ENCODE data around the gene DVL1.

DNA sequence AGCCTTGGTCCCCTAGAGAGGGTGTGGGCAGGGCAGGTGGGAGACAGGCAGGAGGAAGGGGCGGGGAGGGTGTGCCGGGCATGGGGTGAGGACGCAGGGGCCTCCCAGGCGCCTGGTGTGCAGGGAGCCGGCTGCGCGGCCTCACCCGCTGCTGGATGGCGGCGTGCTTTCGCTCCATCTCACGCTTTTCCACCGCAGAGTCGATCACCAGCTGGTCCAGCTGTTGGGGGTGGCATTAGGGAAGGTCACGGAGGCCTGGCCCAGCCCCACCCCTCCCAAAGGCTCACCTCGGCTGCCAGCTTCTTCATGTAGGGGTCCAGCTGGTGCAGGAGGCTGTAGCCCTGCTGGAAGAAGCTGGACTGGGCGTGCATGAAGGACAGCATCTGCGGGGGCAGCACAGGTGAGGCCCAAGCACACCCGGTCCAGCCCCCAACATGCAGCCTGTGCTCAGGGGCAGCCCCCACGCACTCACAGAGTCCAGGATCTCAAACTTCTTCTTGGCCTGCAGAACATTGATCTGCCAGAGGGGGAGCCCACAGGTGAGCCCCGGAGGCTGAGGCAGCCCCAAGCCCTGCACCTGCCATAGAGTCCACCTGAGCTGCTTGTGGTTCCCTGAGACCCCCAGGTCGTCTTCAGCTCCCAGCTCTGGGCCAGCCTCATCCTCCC, 49.4 kb downstream of the DVL1 start:
- TF ChIP-seq YY1 (IDR thresholded peaks at IDR 0.05; ENCODE audit: insufficient read depth, insufficient read length) (no peak), SUZ12 (IDR thresholded peaks at IDR 0.05; ENCODE audit: extremely low read depth, insufficient read depth, insufficient read length) (no peak), ZNF274 (IDR thresholded peaks at IDR 0.05; ENCODE audit: low read depth, low read length) (no peak)

Measured in NT2/D1 (cell line).